Measurements from ENCODE around the gene OTOG. TPM values are rescaled to one million over a fixed set of nuclear protein-coding genes. Genes with fewer than 3 reads are reported as not detected.
A peak's percentile ranks its signal among the peaks of the same experiment; 100 is the strongest.

The OTOG gene
- total RNA-seq, 1 donor from 2014 or later = not detected

DNA sequence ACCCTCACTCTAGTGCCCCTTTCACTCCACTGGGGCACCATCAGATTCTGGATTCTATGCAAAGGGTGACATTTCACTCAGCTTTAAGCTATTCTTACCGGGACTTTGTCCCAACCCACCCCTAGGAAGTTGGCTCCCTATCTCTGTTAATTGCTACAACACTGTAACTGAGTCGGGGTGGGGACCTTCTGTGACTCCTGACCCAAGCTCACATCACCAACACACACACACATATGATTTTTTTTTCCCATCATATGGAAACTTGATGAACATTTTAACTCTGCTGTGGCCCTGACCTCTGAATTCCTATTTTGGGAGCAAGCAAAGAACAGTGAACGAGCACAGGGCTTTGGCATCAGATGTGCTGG, 19.4 kb upstream of the OTOG start:
- Histone ChIP-seq H3K9me3 (no peaks in the 10 kb centered on the region), H3K36me3 (no peaks in the 10 kb centered on the region), H3K4me3 (no peak overlapping the region), H3K4me1 (no peaks in the 10 kb centered on the region), H3K27me3 (no peaks in the 10 kb centered on the region), H3K27ac (no peak overlapping the region)
- TF ChIP-seq POLR2AphosphoS5 (IDR thresholded peaks at IDR 0.05; ENCODE audit: insufficient read depth in 1 of 2, low read depth in 1 of 2) = no peak
- TF ChIP-seq, protein P1, sequence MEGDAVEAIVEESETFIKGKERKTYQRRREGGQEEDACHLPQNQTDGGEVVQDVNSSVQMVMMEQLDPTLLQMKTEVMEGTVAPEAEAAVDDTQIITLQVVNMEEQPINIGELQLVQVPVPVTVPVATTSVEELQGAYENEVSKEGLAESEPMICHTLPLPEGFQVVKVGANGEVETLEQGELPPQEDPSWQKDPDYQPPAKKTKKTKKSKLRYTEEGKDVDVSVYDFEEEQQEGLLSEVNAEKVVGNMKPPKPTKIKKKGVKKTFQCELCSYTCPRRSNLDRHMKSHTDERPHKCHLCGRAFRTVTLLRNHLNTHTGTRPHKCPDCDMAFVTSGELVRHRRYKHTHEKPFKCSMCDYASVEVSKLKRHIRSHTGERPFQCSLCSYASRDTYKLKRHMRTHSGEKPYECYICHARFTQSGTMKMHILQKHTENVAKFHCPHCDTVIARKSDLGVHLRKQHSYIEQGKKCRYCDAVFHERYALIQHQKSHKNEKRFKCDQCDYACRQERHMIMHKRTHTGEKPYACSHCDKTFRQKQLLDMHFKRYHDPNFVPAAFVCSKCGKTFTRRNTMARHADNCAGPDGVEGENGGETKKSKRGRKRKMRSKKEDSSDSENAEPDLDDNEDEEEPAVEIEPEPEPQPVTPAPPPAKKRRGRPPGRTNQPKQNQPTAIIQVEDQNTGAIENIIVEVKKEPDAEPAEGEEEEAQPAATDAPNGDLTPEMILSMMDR (IDR thresholded peaks at IDR 0.05) = no peak
- no peak for TF ChIP-seq POLR2A (IDR thresholded peaks at IDR 0.05)
- intact Hi-C loops (cut with DNase I) = no loop called here
- DNase-seq (ENCODE audit: extremely low spot score in 2 of 2) = no peak

- Histone ChIP-seq H3K27ac (no peak overlapping the region), H3K9me3 (no peaks in the 10 kb centered on the region), H3K4me3 (no peak overlapping the region), H3K27me3 (no peaks in the 10 kb centered on the region), H3K36me3 (no peaks in the 10 kb centered on the region), H3K4me1 (no peaks in the 10 kb centered on the region)
- intact Hi-C loops (cut with DNase I) = no loop called here
- no peak for DNase-seq (ENCODE audit: extremely low spot score in 2 of 2)
- TF ChIP-seq POLR2AphosphoS5 (IDR thresholded peaks at IDR 0.05; ENCODE audit: insufficient read depth in 1 of 2, low read depth in 1 of 2) = no peak
- TF ChIP-seq POLR2A (IDR thresholded peaks at IDR 0.05) = no peak
- TF ChIP-seq, protein P1 (IDR thresholded peaks at IDR 0.05) = peak in 2 of 3 experiments; percentile 37 to 41
Measured at GRCh38 chr11:17528181-17528691, 18.8 kb upstream of the OTOG start.

DNA sequence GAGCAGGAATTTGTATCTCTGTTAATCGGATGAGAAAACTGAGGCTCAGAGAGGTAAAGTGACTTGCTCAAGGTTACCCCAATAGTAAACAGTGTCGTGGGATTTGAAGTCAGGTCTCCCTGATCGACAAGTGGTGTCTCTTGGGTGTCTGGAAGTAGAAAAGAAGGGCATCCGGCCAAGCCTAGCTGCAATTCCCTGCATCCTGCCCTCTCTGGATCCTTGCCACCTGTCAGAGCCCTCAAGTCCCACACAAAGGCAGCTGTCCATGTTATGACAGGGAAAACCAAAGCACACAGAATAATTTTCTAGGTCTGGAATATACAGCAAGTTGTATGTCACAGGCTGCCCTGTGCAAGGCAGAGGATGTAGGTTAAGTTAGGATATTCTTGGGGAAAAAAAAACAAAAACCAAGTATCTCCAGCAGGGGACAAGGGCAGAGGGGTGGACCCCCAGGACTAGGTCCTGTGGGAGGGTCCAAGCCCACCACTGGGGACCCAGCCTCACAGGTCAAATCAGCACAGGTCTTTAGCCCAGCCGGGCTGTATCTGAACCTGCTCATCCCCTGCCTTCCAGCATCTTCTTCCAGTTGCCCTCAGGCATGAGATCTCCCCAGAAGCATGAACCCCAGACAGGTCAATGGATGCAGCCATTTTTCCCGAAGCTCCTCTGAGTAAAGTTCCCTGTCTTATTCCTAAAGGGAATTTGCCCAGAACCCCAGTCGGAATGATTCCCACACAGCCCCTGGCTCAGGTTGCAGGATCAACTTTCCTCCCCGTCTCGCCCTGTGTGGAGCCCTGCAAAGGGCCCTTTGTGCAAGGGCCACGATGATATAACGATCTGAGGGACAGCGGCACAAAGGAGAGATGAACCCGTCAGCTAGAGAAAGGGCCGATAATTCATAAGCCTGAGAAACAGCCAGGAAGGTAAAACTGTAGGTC, 17.9 kb upstream of the OTOG start:
- TF ChIP-seq, protein P1 (IDR thresholded peaks at IDR 0.05) = no peak
- no peak for TF ChIP-seq POLR2A (IDR thresholded peaks at IDR 0.05)
- no peak for TF ChIP-seq POLR2AphosphoS5 (IDR thresholded peaks at IDR 0.05; ENCODE audit: insufficient read depth in 1 of 2, low read depth in 1 of 2)
- Histone ChIP-seq H3K27ac (no peak overlapping the region), H3K36me3 (no peaks in the 10 kb centered on the region), H3K27me3 (no peaks in the 10 kb centered on the region), H3K9me3 (no peaks in the 10 kb centered on the region), H3K4me3 (no peak overlapping the region), H3K4me1 (no peaks in the 10 kb centered on the region)
- intact Hi-C loops (cut with DNase I) = no loop called here
- DNase-seq (ENCODE audit: extremely low spot score in 2 of 2) = no peak

- TF ChIP-seq, protein P1 (IDR thresholded peaks at IDR 0.05) = no peak
- TF ChIP-seq POLR2AphosphoS5 (IDR thresholded peaks at IDR 0.05; ENCODE audit: insufficient read depth in 1 of 2, low read depth in 1 of 2) (no peak), POLR2A (IDR thresholded peaks at IDR 0.05) (no peak)
- Histone ChIP-seq H3K9me3 (no peaks in the 10 kb centered on the region), H3K27ac (no peak overlapping the region), H3K36me3 (no peaks in the 10 kb centered on the region), H3K27me3 (no peaks in the 10 kb centered on the region), H3K4me1 (no peaks in the 10 kb centered on the region), H3K4me3 (no peak overlapping the region)
- intact Hi-C loops (cut with DNase I) = no loop called here
- DNase-seq (ENCODE audit: extremely low spot score in 2 of 2) = no peak
Measured at GRCh38 chr11:17529844-17530185, 17.2 kb upstream of the OTOG start.

GRCh38 chr11:17531071-17531600, 15.9 kb upstream of the OTOG start:
- Histone ChIP-seq H3K4me3 (no peak overlapping the region), H3K4me1 (no peaks in the 10 kb centered on the region), H3K27ac (no peak overlapping the region), H3K36me3 (no peaks in the 10 kb centered on the region), H3K9me3 (no peaks in the 10 kb centered on the region), H3K27me3 (no peaks in the 10 kb centered on the region)
- intact Hi-C loops (cut with DNase I) = no loop called here
- no peak for TF ChIP-seq POLR2A (IDR thresholded peaks at IDR 0.05)
- TF ChIP-seq, protein P1 (IDR thresholded peaks at IDR 0.05) = no peak
- no peak for DNase-seq (ENCODE audit: extremely low spot score in 2 of 2)

All from vagina (tissue), 2 donors.